ENCODE results near the gene DPH7. TPM values are rescaled to one million over a fixed set of nuclear protein-coding genes. Genes with fewer than 3 reads are reported as not detected.
"Not testable (repeated sequence)": the region's sequence is repeated elsewhere in the genome, so short reads cannot be mapped to it uniquely, and the experiment has no call there.

DPH7 gene
- total RNA-seq, 1 experiment from 2014 or later, result 27.5 TPM

GRCh38 chr9:137511758-137512463 is 66.8 kb downstream of the DPH7 start:
- Histone ChIP-seq H3K9ac (ENCODE audit: low read length) (no peak overlapping the region), H3K4me2 (ENCODE audit: low read depth, low read length, poor library complexity, severe bottlenecking) (no peak overlapping the region), H4K20me1 (ENCODE audit: insufficient read depth, low read depth, low read length) (no peaks in the 10 kb centered on the region), H3K4me1 (ENCODE audit: low read length) (no peaks in the 10 kb centered on the region), H3K79me2 (ENCODE audit: low read length) (no peaks in the 10 kb centered on the region), H3K36me3 (ENCODE audit: insufficient read depth, low read length) (no peaks in the 10 kb centered on the region), H3K27me3 (ENCODE audit: low read length) (no peaks in the 10 kb centered on the region), H3K9me2 (replicated peaks; ENCODE audit: insufficient read depth, low read length) (no peaks in the 10 kb centered on the region), H3K27ac (ENCODE audit: low read length) (no peak overlapping the region), H2AFZ (ENCODE audit: low read length) (no peak overlapping the region), H3K9me3 (ENCODE audit: low read length) (no peaks in the 10 kb centered on the region), H3K4me3 (ENCODE audit: low read length) (no peak overlapping the region)
- DNase-seq, result no peak

GRCh38 chr9:137511126-137511525 is 67.6 kb downstream of the DPH7 start:
- not testable (repeated sequence) for H3K27me3 ChIP-seq (ENCODE audit: low read length); H3K36me3 ChIP-seq (ENCODE audit: insufficient read depth, low read length); H3K27ac ChIP-seq (ENCODE audit: low read length); H3K9ac ChIP-seq (ENCODE audit: low read length); DNase-seq; H3K9me2 ChIP-seq (replicated peaks; ENCODE audit: insufficient read depth, low read length); H4K20me1 ChIP-seq (ENCODE audit: insufficient read depth, low read depth, low read length); H3K9me3 ChIP-seq (ENCODE audit: low read length); H2AFZ ChIP-seq (ENCODE audit: low read length); H3K4me1 ChIP-seq (ENCODE audit: low read length); H3K4me3 ChIP-seq (ENCODE audit: low read length); H3K79me2 ChIP-seq (ENCODE audit: low read length); H3K4me2 ChIP-seq (ENCODE audit: low read depth, low read length, poor library complexity, severe bottlenecking)

- Histone ChIP-seq H3K79me2 (ENCODE audit: low read length) (no peaks in the 10 kb centered on the region), H3K36me3 (ENCODE audit: insufficient read depth, low read length) (no peaks in the 10 kb centered on the region), H3K27me3 (ENCODE audit: low read length) (no peaks in the 10 kb centered on the region), H3K4me2 (ENCODE audit: low read depth, low read length, poor library complexity, severe bottlenecking) (no peak overlapping the region), H3K9me2 (replicated peaks; ENCODE audit: insufficient read depth, low read length) (no peaks in the 10 kb centered on the region), H3K4me1 (ENCODE audit: low read length) (no peaks in the 10 kb centered on the region), H2AFZ (ENCODE audit: low read length) (no peak overlapping the region), H4K20me1 (ENCODE audit: insufficient read depth, low read depth, low read length) (no peaks in the 10 kb centered on the region), H3K4me3 (ENCODE audit: low read length) (no peak overlapping the region), H3K9ac (ENCODE audit: low read length) (no peak overlapping the region), H3K9me3 (ENCODE audit: low read length) (no peaks in the 10 kb centered on the region), H3K27ac (ENCODE audit: low read length) (no peak overlapping the region)
- DNase-seq, result no peak
These were observed 69.5 kb downstream of the DPH7 start for GRCh38 chr9:137509198-137509597.

- no peaks in the 10 kb centered on the region for H3K79me2 ChIP-seq (ENCODE audit: low read length)
- H3K9ac ChIP-seq (ENCODE audit: low read length), result no peak overlapping the region
- H3K9me2 ChIP-seq (replicated peaks; ENCODE audit: insufficient read depth, low read length), result no peaks in the 10 kb centered on the region
- no peak for DNase-seq
- no peaks in the 10 kb centered on the region for H3K27me3 ChIP-seq (ENCODE audit: low read length)
- no peak overlapping the region for H3K4me3 ChIP-seq (ENCODE audit: low read length)
- H2AFZ ChIP-seq (ENCODE audit: low read length), result no peak overlapping the region
- no peaks in the 10 kb centered on the region for H4K20me1 ChIP-seq (ENCODE audit: insufficient read depth, low read depth, low read length)
- no peak overlapping the region for H3K27ac ChIP-seq (ENCODE audit: low read length)
- no peaks in the 10 kb centered on the region for H3K36me3 ChIP-seq (ENCODE audit: insufficient read depth, low read length)
- no peak overlapping the region for H3K4me2 ChIP-seq (ENCODE audit: low read depth, low read length, poor library complexity, severe bottlenecking)
- no peaks in the 10 kb centered on the region for H3K4me1 ChIP-seq (ENCODE audit: low read length)
- no peaks in the 10 kb centered on the region for H3K9me3 ChIP-seq (ENCODE audit: low read length)
These were observed 72.0 kb downstream of the DPH7 start for GRCh38 chr9:137506702-137507171.

GRCh38 chr9:137506274-137506673 is 72.5 kb downstream of the DPH7 start:
- H3K9me2 ChIP-seq (replicated peaks; ENCODE audit: insufficient read depth, low read length), result no peaks in the 10 kb centered on the region
- no peaks in the 10 kb centered on the region for H3K36me3 ChIP-seq (ENCODE audit: insufficient read depth, low read length)
- H3K4me2 ChIP-seq (ENCODE audit: low read depth, low read length, poor library complexity, severe bottlenecking), result no peak overlapping the region
- no peaks in the 10 kb centered on the region for H4K20me1 ChIP-seq (ENCODE audit: insufficient read depth, low read depth, low read length)
- no peak overlapping the region for H2AFZ ChIP-seq (ENCODE audit: low read length)
- no peaks in the 10 kb centered on the region for H3K9me3 ChIP-seq (ENCODE audit: low read length)
- no peak overlapping the region for H3K9ac ChIP-seq (ENCODE audit: low read length)
- H3K4me1 ChIP-seq (ENCODE audit: low read length), result no peaks in the 10 kb centered on the region
- H3K27me3 ChIP-seq (ENCODE audit: low read length), result no peaks in the 10 kb centered on the region
- H3K79me2 ChIP-seq (ENCODE audit: low read length), result no peaks in the 10 kb centered on the region
- no peak overlapping the region for H3K27ac ChIP-seq (ENCODE audit: low read length)
- no peak for DNase-seq
- no peak overlapping the region for H3K4me3 ChIP-seq (ENCODE audit: low read length)

GRCh38 chr9:137505421-137506140 is 73.1 kb downstream of the DPH7 start:
- H3K4me1 ChIP-seq (ENCODE audit: low read length), result no peaks in the 10 kb centered on the region
- no peaks in the 10 kb centered on the region for H4K20me1 ChIP-seq (ENCODE audit: insufficient read depth, low read depth, low read length)
- H3K4me3 ChIP-seq (ENCODE audit: low read length), result no peak overlapping the region
- no peak overlapping the region for H3K9ac ChIP-seq (ENCODE audit: low read length)
- H2AFZ ChIP-seq (ENCODE audit: low read length), result no peak overlapping the region
- no peaks in the 10 kb centered on the region for H3K79me2 ChIP-seq (ENCODE audit: low read length)
- no peak overlapping the region for H3K27ac ChIP-seq (ENCODE audit: low read length)
- H3K27me3 ChIP-seq (ENCODE audit: low read length), result no peaks in the 10 kb centered on the region
- no peak overlapping the region for H3K4me2 ChIP-seq (ENCODE audit: low read depth, low read length, poor library complexity, severe bottlenecking)
- no peaks in the 10 kb centered on the region for H3K9me2 ChIP-seq (replicated peaks; ENCODE audit: insufficient read depth, low read length)
- no peaks in the 10 kb centered on the region for H3K9me3 ChIP-seq (ENCODE audit: low read length)
- H3K36me3 ChIP-seq (ENCODE audit: insufficient read depth, low read length), result no peaks in the 10 kb centered on the region
- DNase-seq, result no peak

Other genes with a start within 250 kb of the DPH7 start
- gene EXD3, start 155.8 kb downstream of the DPH7 start, total RNA-seq (2014; rRNA removed; shearing (Covaris generic); ENCODE audit: low replicate concordance), result 2.8 and 7.8 TPM in 2 replicates
- 0.51 TPM in 1 of 2 replicates, not detected in the other for gene NOXA1, start 155.5 kb downstream of the DPH7 start, total RNA-seq (2014; rRNA removed; shearing (Covaris generic); ENCODE audit: low replicate concordance)
- gene ENTPD8, start 137.6 kb downstream of the DPH7 start, total RNA-seq (2014; rRNA removed; shearing (Covaris generic); ENCODE audit: low replicate concordance), result not detected in 2 replicates
- 36.4 and 55.4 TPM in 2 replicates for gene NSMF, start 119.6 kb downstream of the DPH7 start, total RNA-seq (2014; rRNA removed; shearing (Covaris generic); ENCODE audit: low replicate concordance)
- gene PNPLA7, start 28.5 kb downstream of the DPH7 start, total RNA-seq (2014; rRNA removed; shearing (Covaris generic); ENCODE audit: low replicate concordance), result 1.8 and 3.3 TPM in 2 replicates
- 46.9 and 115 TPM in 2 replicates for gene MRPL41, start 27.0 kb downstream of the DPH7 start, total RNA-seq (2014; rRNA removed; shearing (Covaris generic); ENCODE audit: low replicate concordance)
- 18.8 and 34.4 TPM in 2 replicates for gene ZMYND19, start 11.6 kb upstream of the DPH7 start, total RNA-seq (2014; rRNA removed; shearing (Covaris generic); ENCODE audit: low replicate concordance)
- 36.0 and 47.7 TPM in 2 replicates for gene ARRDC1, start 26.8 kb upstream of the DPH7 start, total RNA-seq (2014; rRNA removed; shearing (Covaris generic); ENCODE audit: low replicate concordance)
- gene EHMT1, start 40.1 kb upstream of the DPH7 start, total RNA-seq (2014; rRNA removed; shearing (Covaris generic); ENCODE audit: low replicate concordance), result 35.9 and 64.6 TPM in 2 replicates

Data from Karpas-422 (cell line).